Astrocyte of the hippocampus (primary cell): ENCODE results near the gene HOMER1.

Source experiments
- DNase-seq: peaks from one replicate; pipeline ENCODE4 v3.0.0; 2011; ENCODE audit warnings: low read depth, low spot score

HOMER1 gene

DNA sequence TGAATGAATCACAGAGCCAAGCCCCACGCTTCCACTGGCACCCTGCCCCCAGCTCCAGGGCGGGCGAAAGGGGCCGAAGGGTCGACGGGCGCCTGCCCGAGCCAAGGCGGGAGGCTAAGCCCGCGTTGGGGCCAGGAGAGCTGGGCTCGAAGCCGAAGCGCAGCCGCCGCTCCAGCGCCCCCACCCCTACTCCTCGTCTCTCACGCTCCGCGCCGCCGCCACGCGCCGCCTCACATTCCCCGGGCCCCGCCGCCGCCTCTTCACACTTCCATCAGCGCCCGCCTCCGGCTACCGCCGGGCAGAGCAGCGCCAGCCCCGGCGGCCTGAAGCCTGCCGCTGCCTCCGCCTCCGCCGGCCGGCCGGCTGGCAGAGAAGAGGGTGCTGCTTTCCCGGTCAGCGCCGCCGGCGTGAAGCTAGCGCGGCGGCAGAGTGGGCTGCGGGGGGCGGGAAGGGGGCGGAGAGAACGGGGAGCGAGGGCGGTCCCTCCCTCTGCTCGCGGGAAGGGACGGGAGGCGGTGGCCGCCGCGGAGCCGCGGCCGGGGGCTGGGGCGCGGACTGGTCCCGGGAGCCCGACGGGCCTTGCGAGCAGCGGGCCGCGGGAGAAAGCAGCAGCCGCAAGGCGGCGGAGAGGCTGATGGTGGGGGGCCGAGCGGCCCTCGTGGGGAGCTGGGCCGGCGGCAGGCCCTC is at the start of gene HOMER1:
TSS of gene HOMER1 (minus strand) at position 431 of the 687 bp plus-strand sequence. CDS start 1,360 bp downstream, outside the sequence.
- DNase-seq, result peak; percentile 95

- no peak for DNase-seq
Observed at GRCh38 chr5:79563247-79563590, 49.3 kb upstream of the HOMER1 start.

GRCh38 chr5:79562351-79563246 is 48.7 kb upstream of the HOMER1 start:
- peak; percentile 12 for DNase-seq

GRCh38 chr5:79561525-79561893 is 47.6 kb upstream of the HOMER1 start:
- no peak for DNase-seq

- DNase-seq, result peak; percentile 36
Observed at GRCh38 chr5:79560771-79561524, 47.0 kb upstream of the HOMER1 start.

- DNase-seq, result no peak
Observed at GRCh38 chr5:79555418-79555817, 41.5 kb upstream of the HOMER1 start.

- DNase-seq, result no peak
Observed at GRCh38 chr5:79552984-79553383, 39.0 kb upstream of the HOMER1 start.

GRCh38 chr5:79547982-79548381 is 34.0 kb upstream of the HOMER1 start:
- DNase-seq, result no peak

- no peak for DNase-seq
Observed at GRCh38 chr5:79547429-79547822, 33.5 kb upstream of the HOMER1 start.

- no peak for DNase-seq
Observed at GRCh38 chr5:79546782-79547428, 33.0 kb upstream of the HOMER1 start.

DNA sequence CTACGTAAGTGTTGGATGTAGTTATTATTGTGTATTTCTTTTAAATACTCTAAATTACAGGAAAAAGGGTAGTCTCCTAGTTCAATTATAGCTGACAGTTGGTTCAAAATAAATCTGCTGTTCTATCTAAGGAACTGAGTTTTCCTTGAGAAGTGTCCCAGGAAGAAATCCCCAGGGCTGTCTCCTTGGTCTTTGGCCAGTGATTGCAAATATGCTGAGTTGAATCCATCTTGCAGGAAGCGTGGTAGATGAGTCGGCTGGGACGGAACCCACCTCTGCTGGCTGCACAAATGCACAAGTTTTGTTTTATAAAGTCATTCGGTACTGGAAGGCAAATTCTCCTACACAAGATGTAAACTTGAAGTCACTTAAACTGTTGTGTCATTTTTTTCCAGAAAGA is 30.2 kb upstream of the HOMER1 start:
- no peak for DNase-seq

GRCh38 chr5:79540939-79541338 is 27.0 kb upstream of the HOMER1 start:
- no peak for DNase-seq

- DNase-seq, result no peak
Observed at GRCh38 chr5:79536193-79536906, 22.4 kb upstream of the HOMER1 start.

- DNase-seq, result no peak
Observed at GRCh38 chr5:79535477-79536192, 21.7 kb upstream of the HOMER1 start.

- DNase-seq, result no peak
Observed at GRCh38 chr5:79529110-79529509, 15.2 kb upstream of the HOMER1 start.

DNA sequence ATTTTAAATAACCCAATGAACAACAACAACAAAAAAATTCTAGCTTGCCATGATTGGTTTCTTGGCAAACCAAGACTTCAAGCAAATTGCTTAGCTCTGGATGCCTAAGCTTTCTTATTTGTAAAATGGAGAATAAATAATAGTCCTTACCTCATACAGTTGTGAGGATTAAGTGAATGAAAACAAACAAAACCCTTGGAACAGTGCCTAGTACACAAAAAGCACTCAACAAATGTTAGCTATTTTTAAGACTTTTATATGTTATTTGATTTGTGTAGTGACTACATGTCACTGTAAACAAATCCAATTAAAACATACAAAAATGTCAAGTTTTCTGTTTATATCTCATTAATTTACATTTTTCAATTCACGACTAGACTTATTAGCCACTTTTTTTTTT is 13.5 kb upstream of the HOMER1 start:
- no peak for DNase-seq

DNA sequence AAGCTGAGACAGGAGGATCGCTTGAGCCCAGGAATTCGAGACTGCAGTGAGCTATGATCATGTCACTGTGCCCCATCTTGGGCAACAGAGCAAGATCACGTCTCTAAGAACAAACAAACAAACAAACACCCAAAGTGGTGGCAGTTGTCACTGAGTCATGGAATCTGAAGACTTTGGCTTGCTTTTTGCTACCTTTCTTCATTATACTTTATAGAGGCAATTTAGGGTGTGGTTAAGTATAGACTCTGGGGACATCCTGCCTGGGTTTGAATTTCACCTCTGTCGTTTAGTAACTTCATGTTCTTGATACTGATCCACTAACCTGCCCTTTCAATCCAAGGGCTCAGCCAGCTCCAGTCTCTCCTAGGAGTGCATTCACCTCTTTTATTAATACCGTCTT is 13.0 kb upstream of the HOMER1 start:
- DNase-seq, result no peak

DNA sequence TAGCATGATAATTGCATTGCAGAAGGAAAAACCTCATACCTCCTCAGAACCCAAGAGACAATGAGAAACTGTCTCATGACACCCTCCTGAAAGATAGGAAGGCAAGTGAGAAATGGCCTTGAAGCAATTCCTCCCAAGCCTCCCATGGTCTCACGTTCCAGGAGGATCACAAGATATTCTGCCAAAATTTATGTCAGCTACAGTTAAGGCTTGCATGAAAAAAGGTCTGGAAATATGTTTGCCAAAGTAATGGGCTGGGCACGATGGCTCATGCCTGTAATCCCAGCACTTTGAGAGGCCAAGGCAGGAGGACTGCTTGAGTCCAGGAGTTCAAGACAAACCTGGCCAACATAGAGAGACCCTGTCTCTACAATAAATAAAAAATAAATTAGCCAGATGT is 12.6 kb upstream of the HOMER1 start:
- DNase-seq, result no peak

GRCh38 chr5:79521156-79521555 is 7.2 kb upstream of the HOMER1 start:
- DNase-seq, result no peak

DNA sequence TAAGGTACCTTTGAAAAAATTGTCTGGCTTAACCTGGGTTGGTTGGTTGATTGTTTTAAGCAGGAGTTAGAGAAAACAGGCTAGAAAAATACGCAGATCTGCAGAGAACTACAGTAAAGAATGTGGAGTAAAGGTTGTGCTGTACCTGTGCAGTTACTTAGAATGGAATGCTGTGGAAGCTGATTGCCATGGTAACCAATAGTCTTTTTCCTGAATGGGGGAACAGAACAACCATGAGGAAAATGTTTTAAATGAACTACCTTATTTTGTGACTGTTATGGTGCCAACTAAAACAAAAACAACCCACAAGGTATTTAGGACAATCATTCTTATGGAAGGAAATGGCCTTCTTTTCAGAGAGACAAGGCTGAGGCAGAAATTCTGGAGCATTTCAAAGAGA is 4.8 kb upstream of the HOMER1 start:
- peak; percentile 67 for DNase-seq

- DNase-seq, result no peak
Observed at GRCh38 chr5:79517601-79518000, 3.7 kb upstream of the HOMER1 start.
